Neural cell (in vitro differentiated cells): ENCODE measurements around the gene APBB1IP.

Experiments used
- EP300 ChIP-seq: fragments of 450-650 bp; conservative IDR thresholded peaks from 2 replicates; pipeline ENCODE4 v1.6.1; 2014; ENCODE audit warnings: antibody characterized with exemption, mild to moderate bottlenecking, moderate library complexity; ENCODE audit not compliant: poor library complexity, severe bottlenecking
- EZH2 ChIP-seq: fragments of 200-600, 300-800 bp; shearing (Covaris generic), sonication (generic); IDR thresholded peaks from 2 replicates; pipeline ENCODE4 v1.6.1; 2014; ENCODE audit warnings: antibody characterized with exemption, low read length, borderline replicate concordance, mild to moderate bottlenecking; ENCODE audit not compliant: insufficient read depth, poor library complexity, severe bottlenecking
- POLR2AphosphoS5 ChIP-seq: IDR thresholded peaks from 2 replicates; pipeline ENCODE4 v1.6.1; 2012
- TAF1 ChIP-seq: IDR thresholded peaks from 2 replicates; pipeline ENCODE4 v1.6.1; 2012; ENCODE audit warnings: low read depth
- TF ChIP-seq, protein P1 (sequence below): fragments of 450-650 bp; IDR thresholded peaks from 2 replicates; pipeline ENCODE4 v1.5.1; 2014; ENCODE audit warnings: antibody characterized with exemption, mild to moderate bottlenecking, moderate library complexity; ENCODE audit not compliant: poor library complexity, severe bottlenecking
- TF ChIP-seq, protein P2 (sequence below): IDR thresholded peaks from 2 replicates; pipeline ENCODE4 v1.6.1; 2012; ENCODE audit warnings: borderline replicate concordance

DNA sequence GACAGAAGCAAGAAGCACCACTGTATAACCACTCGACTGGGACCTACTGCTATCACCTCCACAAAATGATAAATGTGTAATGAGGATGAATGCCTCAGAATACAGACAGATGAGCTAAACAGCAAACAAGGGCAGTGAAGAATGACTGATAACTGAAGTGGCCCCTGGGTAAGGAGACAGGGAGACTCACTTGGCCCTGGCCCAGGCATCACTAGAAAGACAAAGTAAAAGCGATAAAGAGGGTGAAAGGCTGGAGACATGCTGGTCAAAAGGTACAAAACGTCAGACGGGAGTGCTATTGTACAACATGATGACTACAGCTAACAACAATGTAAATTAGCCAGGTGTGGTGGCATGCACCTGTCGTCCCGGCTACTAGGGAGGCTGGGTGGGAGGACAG lies 27.8 kb upstream of the APBB1IP start:
- TF ChIP-seq, protein P1, sequence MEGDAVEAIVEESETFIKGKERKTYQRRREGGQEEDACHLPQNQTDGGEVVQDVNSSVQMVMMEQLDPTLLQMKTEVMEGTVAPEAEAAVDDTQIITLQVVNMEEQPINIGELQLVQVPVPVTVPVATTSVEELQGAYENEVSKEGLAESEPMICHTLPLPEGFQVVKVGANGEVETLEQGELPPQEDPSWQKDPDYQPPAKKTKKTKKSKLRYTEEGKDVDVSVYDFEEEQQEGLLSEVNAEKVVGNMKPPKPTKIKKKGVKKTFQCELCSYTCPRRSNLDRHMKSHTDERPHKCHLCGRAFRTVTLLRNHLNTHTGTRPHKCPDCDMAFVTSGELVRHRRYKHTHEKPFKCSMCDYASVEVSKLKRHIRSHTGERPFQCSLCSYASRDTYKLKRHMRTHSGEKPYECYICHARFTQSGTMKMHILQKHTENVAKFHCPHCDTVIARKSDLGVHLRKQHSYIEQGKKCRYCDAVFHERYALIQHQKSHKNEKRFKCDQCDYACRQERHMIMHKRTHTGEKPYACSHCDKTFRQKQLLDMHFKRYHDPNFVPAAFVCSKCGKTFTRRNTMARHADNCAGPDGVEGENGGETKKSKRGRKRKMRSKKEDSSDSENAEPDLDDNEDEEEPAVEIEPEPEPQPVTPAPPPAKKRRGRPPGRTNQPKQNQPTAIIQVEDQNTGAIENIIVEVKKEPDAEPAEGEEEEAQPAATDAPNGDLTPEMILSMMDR = no peak
- TF ChIP-seq TAF1 = no peak
- no peak for TF ChIP-seq POLR2AphosphoS5
- TF ChIP-seq, protein P2, sequence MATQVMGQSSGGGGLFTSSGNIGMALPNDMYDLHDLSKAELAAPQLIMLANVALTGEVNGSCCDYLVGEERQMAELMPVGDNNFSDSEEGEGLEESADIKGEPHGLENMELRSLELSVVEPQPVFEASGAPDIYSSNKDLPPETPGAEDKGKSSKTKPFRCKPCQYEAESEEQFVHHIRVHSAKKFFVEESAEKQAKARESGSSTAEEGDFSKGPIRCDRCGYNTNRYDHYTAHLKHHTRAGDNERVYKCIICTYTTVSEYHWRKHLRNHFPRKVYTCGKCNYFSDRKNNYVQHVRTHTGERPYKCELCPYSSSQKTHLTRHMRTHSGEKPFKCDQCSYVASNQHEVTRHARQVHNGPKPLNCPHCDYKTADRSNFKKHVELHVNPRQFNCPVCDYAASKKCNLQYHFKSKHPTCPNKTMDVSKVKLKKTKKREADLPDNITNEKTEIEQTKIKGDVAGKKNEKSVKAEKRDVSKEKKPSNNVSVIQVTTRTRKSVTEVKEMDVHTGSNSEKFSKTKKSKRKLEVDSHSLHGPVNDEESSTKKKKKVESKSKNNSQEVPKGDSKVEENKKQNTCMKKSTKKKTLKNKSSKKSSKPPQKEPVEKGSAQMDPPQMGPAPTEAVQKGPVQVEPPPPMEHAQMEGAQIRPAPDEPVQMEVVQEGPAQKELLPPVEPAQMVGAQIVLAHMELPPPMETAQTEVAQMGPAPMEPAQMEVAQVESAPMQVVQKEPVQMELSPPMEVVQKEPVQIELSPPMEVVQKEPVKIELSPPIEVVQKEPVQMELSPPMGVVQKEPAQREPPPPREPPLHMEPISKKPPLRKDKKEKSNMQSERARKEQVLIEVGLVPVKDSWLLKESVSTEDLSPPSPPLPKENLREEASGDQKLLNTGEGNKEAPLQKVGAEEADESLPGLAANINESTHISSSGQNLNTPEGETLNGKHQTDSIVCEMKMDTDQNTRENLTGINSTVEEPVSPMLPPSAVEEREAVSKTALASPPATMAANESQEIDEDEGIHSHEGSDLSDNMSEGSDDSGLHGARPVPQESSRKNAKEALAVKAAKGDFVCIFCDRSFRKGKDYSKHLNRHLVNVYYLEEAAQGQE = no peak
- no peak for TF ChIP-seq EP300
- TF ChIP-seq EZH2 = no peak
